Measurements from ENCODE around the gene HMGCL. TPM values are rescaled to one million over a fixed set of nuclear protein-coding genes. Genes with fewer than 3 reads are reported as not detected.
"Not testable (repeated sequence)": the region's sequence is repeated elsewhere in the genome, so short reads cannot be mapped to it uniquely, and the experiment has no call there.

HMGCL gene
- total and polyA plus RNA-seq, 5 donors, result 20.1 to 31.9 (median 21.9) TPM

- intact Hi-C loops (cut with DNase I), result no loop called here
- ATAC-seq (no peak), DNase-seq (no peak)
- 75% methylated on average over 7 of the region's 7 CpGs for WGBS
- Histone ChIP-seq H3K27me3 (ENCODE audit: control insufficient read depth, insufficient read depth) (no peaks in the 10 kb centered on the region), H3K4me1 (ENCODE audit: control insufficient read depth, insufficient read depth, low read length) (peaks cover 3% of the 10 kb centered on the region), H3K9me3 (ENCODE audit: control insufficient read depth, low read length) (no peaks in the 10 kb centered on the region), H3K4me3 (ENCODE audit: low read length) (no peak overlapping the region), H3K27ac (ENCODE audit: low read length) (no peak overlapping the region)
These were observed 26.0 kb downstream of the HMGCL start for GRCh38 chr1:23799255-23799569.

GRCh38 chr1:23798662-23799142 is 26.5 kb downstream of the HMGCL start:
- no peaks in the 10 kb centered on the region for H3K27me3 ChIP-seq (ENCODE audit: control insufficient read depth, insufficient read depth)
- H3K9me3 ChIP-seq (ENCODE audit: control insufficient read depth, low read length), result no peaks in the 10 kb centered on the region
- intact Hi-C loops (cut with DNase I), result no loop called here
- 83% methylated on average over 12 of the region's 12 CpGs for WGBS
- no peak overlapping the region for H3K27ac ChIP-seq (ENCODE audit: low read length)
- peaks cover 3% of the 10 kb centered on the region for H3K4me1 ChIP-seq (ENCODE audit: control insufficient read depth, insufficient read depth, low read length)
- ATAC-seq (no peak), DNase-seq (peak in 1 of 3 donors; percentile 20)
- no peak overlapping the region for H3K4me3 ChIP-seq (ENCODE audit: low read length)

- Histone ChIP-seq H3K4me3 (ENCODE audit: low read length) (no peak overlapping the region), H3K27me3 (ENCODE audit: control insufficient read depth, insufficient read depth) (no peaks in the 10 kb centered on the region), H3K27ac (ENCODE audit: low read length) (no peak overlapping the region), H3K9me3 (ENCODE audit: control insufficient read depth, low read length) (no peaks in the 10 kb centered on the region), H3K4me1 (ENCODE audit: control insufficient read depth, insufficient read depth, low read length) (peaks cover 3% of the 10 kb centered on the region)
- intact Hi-C loops (cut with DNase I), result no loop called here
- DNase-seq, result no peak
- no peak for ATAC-seq
- whole genome bisulfite sequencing, result 85% methylated on average over 20 of the region's 20 CpGs
These were observed 27.5 kb downstream of the HMGCL start for GRCh38 chr1:23797478-23798448.

GRCh38 chr1:23796466-23797271 is 28.6 kb downstream of the HMGCL start:
- ATAC-seq, result no peak
- Histone ChIP-seq H3K4me1 (ENCODE audit: control insufficient read depth, insufficient read depth, low read length) (peaks cover 3% of the 10 kb centered on the region), H3K9me3 (ENCODE audit: control insufficient read depth, low read length) (no peaks in the 10 kb centered on the region), H3K27ac (ENCODE audit: low read length) (no peak overlapping the region), H3K27me3 (ENCODE audit: control insufficient read depth, insufficient read depth) (no peaks in the 10 kb centered on the region), H3K4me3 (ENCODE audit: low read length) (no peak overlapping the region)
- 71% methylated on average over 17 of the region's 17 CpGs for WGBS
- DNase-seq, result no peak
- intact Hi-C loops (cut with DNase I), result no loop called here

- H3K27ac ChIP-seq (ENCODE audit: low read length), result no peak overlapping the region
- WGBS, result 77% methylated on average over 16 of the region's 16 CpGs
- peaks cover 3% of the 10 kb centered on the region for H3K4me1 ChIP-seq (ENCODE audit: control insufficient read depth, insufficient read depth, low read length)
- ATAC-seq, result no peak
- no peaks in the 10 kb centered on the region for H3K9me3 ChIP-seq (ENCODE audit: control insufficient read depth, low read length)
- intact Hi-C loops (cut with DNase I), result no loop called here
- DNase-seq, result no peak
- no peak overlapping the region for H3K4me3 ChIP-seq (ENCODE audit: low read length)
- H3K27me3 ChIP-seq (ENCODE audit: control insufficient read depth, insufficient read depth), result no peaks in the 10 kb centered on the region
These were observed 29.4 kb downstream of the HMGCL start for GRCh38 chr1:23795676-23796465.

GRCh38 chr1:23794732-23795182 is 30.5 kb downstream of the HMGCL start:
- H3K9me3 ChIP-seq (ENCODE audit: control insufficient read depth, low read length); H3K27ac ChIP-seq (ENCODE audit: low read length); ATAC-seq; H3K4me3 ChIP-seq (ENCODE audit: low read length); intact Hi-C loops (cut with DNase I); DNase-seq; H3K4me1 ChIP-seq (ENCODE audit: control insufficient read depth, insufficient read depth, low read length); H3K27me3 ChIP-seq (ENCODE audit: control insufficient read depth, insufficient read depth): not testable (repeated sequence)
- WGBS, result 79% methylated on average over 9 of the region's 9 CpGs

- no peak overlapping the region for H3K27ac ChIP-seq (ENCODE audit: low read length)
- no peak overlapping the region for H3K4me3 ChIP-seq (ENCODE audit: low read length)
- peaks cover 3% of the 10 kb centered on the region for H3K4me1 ChIP-seq (ENCODE audit: control insufficient read depth, insufficient read depth, low read length)
- no peaks in the 10 kb centered on the region for H3K9me3 ChIP-seq (ENCODE audit: control insufficient read depth, low read length)
- no peaks in the 10 kb centered on the region for H3K27me3 ChIP-seq (ENCODE audit: control insufficient read depth, insufficient read depth)
- no peak for ATAC-seq
- intact Hi-C loops (cut with DNase I), result no loop called here
- no peak for DNase-seq
- 74% methylated on average over 21 of the region's 21 CpGs for WGBS
These were observed 31.1 kb downstream of the HMGCL start for GRCh38 chr1:23793861-23794731.

- Histone ChIP-seq H3K4me3 (ENCODE audit: low read length) (no peak overlapping the region), H3K9me3 (ENCODE audit: control insufficient read depth, low read length) (no peaks in the 10 kb centered on the region), H3K27ac (ENCODE audit: low read length) (no peak overlapping the region), H3K4me1 (ENCODE audit: control insufficient read depth, insufficient read depth, low read length) (peaks cover 3% of the 10 kb centered on the region), H3K27me3 (ENCODE audit: control insufficient read depth, insufficient read depth) (no peaks in the 10 kb centered on the region)
- DNase-seq (peak; percentile 52 to 74 (median 67)), ATAC-seq (no peak)
- intact Hi-C loops (cut with DNase I), result no loop called here
- 55% methylated on average over 16 of the region's 16 CpGs for WGBS
These were observed 32.0 kb downstream of the HMGCL start for GRCh38 chr1:23793018-23793781.

- peaks cover 3% of the 10 kb centered on the region for H3K4me1 ChIP-seq (ENCODE audit: control insufficient read depth, insufficient read depth, low read length)
- H3K9me3 ChIP-seq (ENCODE audit: control insufficient read depth, low read length), result no peaks in the 10 kb centered on the region
- DNase-seq, result no peak
- WGBS, result 65% methylated on average over 19 of the region's 19 CpGs
- ATAC-seq, result no peak
- no peak overlapping the region for H3K27ac ChIP-seq (ENCODE audit: low read length)
- no peaks in the 10 kb centered on the region for H3K27me3 ChIP-seq (ENCODE audit: control insufficient read depth, insufficient read depth)
- intact Hi-C loops (cut with DNase I), result no loop called here
- peak overlapping the region; percentile 82 for H3K4me3 ChIP-seq (ENCODE audit: low read length)
These were observed 32.9 kb downstream of the HMGCL start for GRCh38 chr1:23792151-23792945.
